Non-pigmented ciliary epithelial cell (primary cell): ENCODE results near the gene LINGO1.

Source experiments
- DNase-seq: peaks from one replicate; pipeline ENCODE4 v3.0.0-alpha.2; 2010; ENCODE audit warnings: low read depth

The LINGO1 gene

GRCh38 chr15:77657634-77658238, 25.0 kb upstream of the LINGO1 start:
- DNase-seq = no peak

- DNase-seq = no peak
These were observed 23.6 kb upstream of the LINGO1 start for GRCh38 chr15:77656294-77656693.

GRCh38 chr15:77654975-77655374, 22.3 kb upstream of the LINGO1 start:
- DNase-seq = no peak

- DNase-seq = no peak
These were observed 21.2 kb upstream of the LINGO1 start for GRCh38 chr15:77653832-77654480.

DNA sequence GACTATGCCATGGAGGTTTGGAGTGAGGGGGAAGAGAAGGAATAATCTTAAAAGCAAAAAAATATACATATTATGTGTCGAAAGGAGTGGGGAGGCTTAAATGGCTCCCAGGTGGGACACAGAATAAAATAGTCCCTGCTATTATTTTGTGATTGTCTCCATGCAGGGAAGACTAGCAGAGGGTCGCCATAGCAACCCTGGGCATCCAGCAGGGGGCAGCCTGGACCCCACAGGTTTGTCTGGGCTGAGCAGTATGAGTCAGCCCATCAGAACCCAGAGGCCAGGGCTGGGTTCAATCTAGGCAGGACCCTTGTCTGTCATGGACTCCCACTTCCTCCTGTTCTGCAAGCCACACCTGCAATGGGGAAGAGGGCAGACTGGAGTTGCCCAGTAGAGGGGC, 17.6 kb upstream of the LINGO1 start:
- DNase-seq = no peak

DNA sequence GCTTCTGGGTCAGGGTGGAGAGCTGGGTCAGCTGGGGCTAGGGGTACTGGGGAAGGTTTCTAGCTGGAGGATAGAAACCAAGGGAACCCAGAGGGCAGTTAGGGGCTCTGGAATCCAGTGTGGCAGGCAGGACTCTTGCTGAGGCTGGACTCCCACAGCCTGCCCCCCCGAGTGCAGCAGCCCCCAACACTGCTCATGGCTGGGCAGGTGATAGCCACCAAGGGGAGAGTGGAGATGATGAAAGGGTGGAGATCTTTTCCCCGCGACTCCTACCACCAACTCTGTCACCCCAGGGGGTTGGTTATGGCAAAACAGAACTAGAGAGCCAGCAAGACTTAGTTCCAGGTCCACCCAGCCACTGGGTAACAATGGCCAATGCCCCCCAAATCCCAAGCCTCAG, 16.9 kb upstream of the LINGO1 start:
- no peak for DNase-seq

DNA sequence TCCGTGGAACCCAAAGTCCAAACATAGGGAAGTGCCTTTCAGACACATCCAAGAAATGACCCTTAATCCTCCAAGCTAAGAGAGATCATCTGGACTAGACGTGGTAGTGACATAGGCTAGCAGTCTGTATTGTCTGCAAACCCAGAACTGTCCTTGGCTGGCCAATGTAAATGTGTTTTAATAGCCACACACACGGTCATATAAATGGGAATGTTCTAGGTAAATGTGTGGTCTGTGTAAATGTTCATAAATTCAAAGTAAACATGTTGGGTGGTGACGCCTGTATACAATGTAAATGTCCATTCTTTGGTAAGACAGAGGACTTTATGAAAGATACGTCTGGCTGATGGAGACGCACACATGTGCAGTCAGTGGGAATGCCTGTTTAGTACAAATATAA, 16.3 kb upstream of the LINGO1 start:
- no peak for DNase-seq

GRCh38 chr15:77647961-77648360, 15.2 kb upstream of the LINGO1 start:
- no peak for DNase-seq

DNA sequence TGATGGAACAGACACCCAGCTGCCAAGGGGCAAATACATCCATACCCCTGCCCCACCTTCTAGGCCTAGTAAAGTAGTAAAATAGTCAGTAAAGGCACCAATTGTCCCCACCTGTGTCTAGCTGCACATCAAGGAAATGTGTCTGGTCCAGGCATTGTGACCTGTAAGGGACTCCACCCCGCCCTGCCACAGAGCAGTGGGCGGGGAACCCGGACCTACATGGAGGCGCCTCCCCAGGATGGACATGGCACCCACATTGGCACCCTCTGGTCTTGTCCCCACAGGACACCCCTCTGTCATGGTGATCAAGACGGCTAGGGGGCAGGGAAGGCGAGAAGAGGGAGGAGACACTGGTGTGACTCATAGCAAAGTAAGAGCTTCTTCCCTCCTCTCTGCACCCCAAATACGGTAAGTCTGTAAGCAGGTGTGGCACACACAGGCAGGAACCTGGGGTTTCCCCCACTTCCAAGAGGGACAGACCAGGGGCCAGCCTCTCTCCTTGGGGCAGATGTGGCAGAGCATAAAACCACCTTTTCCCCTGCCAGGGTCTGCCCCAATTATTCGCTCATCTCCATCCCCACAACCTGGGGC, 13.5 kb upstream of the LINGO1 start:
- DNase-seq = no peak

GRCh38 chr15:77645602-77646001, 12.9 kb upstream of the LINGO1 start:
- no peak for DNase-seq

- DNase-seq = no peak
These were observed 12.0 kb upstream of the LINGO1 start for GRCh38 chr15:77644543-77645247.

- no peak for DNase-seq
These were observed 11.1 kb upstream of the LINGO1 start for GRCh38 chr15:77643764-77644163.

- DNase-seq = no peak
These were observed 10.2 kb upstream of the LINGO1 start for GRCh38 chr15:77642793-77643430.

- DNase-seq = no peak
These were observed 9.3 kb upstream of the LINGO1 start for GRCh38 chr15:77641999-77642398.

DNA sequence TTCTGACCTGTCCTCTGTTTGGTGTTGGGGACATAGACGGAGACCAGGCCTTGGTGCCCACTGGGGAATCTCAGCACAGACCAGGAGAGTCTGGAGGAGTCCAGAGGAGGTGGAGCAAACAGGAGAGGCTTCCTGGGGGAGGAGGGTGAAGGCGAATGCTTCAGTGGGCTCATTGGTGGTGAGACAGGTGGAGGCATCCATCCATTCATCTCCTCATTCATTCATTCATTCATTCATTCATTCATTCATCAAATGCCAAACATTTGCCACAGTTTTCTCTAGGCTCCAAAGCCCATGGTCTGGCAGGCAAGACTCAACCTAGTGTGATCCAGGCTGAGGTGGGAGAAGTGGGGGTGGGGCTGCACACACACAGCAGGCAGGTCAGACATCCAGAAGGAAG, 7.9 kb upstream of the LINGO1 start:
- DNase-seq = no peak

DNA sequence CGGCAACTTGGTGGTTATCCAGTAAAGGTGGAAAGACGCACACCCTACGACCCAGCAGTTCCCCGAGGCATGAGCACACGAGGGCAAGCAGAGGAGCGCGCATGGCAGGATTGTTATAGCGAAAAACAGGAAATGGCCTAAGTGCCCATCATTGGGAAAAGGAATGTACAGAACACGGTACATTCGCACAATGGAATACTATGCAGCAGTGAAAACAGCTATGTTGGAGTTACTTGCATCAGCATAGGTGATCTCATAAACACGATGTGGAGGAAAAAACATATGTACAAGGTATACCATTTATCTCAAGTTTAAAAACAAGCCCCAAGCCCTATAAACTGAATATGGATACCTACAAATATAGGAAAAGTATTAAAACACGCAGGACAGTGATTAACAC, 6.7 kb upstream of the LINGO1 start:
- DNase-seq = no peak

DNA sequence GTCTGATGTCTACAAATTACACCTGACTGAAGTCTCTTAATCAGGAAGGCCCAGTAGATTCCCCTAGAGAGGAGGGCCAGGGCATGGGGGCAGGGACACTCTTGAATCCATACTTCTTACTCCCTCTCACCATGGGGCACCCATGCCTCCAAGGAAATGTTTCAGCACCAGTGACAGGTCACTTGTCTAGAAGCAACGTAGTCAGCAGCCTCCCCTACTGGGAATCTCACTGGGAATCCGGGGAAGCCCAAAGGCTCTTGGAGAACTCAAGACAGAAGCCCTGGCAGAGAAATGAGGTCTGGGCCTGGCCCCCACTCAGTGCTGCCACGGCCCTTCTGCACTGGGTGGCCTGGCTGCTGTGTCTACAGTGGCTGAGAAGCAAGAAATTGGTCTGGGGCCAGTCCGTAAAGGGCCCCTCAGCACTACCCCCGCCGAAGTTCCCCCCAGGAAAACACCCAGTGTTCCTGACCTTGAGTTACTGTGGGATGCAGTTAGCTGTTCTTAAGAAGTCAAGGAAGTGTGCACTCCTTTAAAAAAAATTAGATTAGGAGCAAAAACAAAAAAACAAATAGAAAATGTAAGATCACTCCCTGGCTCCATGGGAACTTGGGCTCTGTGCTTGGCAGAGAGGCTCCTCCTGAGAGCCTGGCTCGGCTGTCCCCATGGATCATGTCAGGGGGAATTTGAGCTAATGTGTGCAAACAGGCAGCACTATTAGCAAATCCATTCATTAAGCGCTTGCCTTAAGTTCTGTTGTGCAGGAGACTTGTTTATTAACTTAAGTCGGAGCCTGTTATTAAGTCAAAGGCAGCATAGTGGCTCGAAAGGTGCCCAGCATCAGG, 5.4 kb upstream of the LINGO1 start:
- DNase-seq = no peak

- no peak for DNase-seq
These were observed 3.5 kb upstream of the LINGO1 start for GRCh38 chr15:77636209-77636608.

DNA sequence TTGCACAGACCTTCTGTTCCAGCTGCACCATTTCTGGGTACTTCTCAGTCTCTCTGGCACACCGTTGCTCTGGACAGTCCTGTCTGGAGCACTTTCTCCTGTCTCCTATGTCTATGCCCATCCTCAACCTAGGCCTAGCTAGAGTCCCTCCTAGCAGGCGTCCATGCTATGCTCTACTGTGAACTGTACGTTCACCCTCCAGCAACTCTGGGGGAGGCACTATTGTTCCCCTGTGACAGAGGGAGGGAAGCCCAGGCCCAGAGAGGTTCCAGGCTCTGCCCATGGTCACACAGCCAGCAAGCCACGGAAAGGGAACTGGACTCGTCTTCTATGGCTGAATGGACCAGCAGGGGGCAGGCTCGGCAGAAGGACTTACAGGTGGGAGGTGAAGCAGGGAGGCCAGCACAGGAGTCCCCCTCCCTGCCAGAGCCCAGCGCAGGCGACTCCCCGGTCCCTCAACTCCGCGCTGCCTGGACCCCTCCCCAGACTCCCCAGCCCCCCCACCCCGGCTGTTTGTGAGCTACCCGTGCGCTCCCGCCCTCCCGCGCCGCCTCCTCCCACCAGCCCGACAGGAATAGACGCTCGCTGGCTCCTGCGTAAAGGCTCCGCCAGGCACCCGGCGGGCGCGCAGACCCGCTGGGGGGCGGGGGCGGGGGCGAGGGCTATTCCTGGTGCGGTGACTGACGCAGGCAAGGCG, 1.7 kb upstream of the LINGO1 start:
- peak; percentile 6 for DNase-seq

- DNase-seq = no peak
These were observed 1.2 kb upstream of the LINGO1 start for GRCh38 chr15:77633913-77634265.
